Stomach (tissue), 4 donors: Measurements from ENCODE around the gene MUC6.

ENCODE experiments used
- CTCF ChIP-seq, 7 experiments: fragments of 450-650 bp in 4 of 7; fragments of 200-600 bp in 3 of 7; sonication (generic) in 3 of 7; IDR thresholded peaks; one replicate each; pipeline ENCODE4 v1.5.1; 2016 to 2019; ENCODE audit warnings: antibody characterized with exemption in 7 of 7, control low read depth in 2 of 7, mild to moderate bottlenecking in 1 of 7
- EP300 ChIP-seq: sonication (generic); formaldehyde crosslinking; IDR thresholded peaks from one replicate; pipeline ENCODE4 v1.6.1; 2017; ENCODE audit warnings: antibody characterized with exemption
- POLR2A ChIP-seq, 4 donors: fragments of 450-650 bp; IDR thresholded peaks; one replicate each; pipeline ENCODE4 v1.6.1; 2016; ENCODE audit warnings: antibody characterized with exemption in 4 of 4, control low read depth in 2 of 4, mild to moderate bottlenecking in 1 of 4, moderate library complexity in 1 of 4
- POLR2AphosphoS5 ChIP-seq, 3 donors: sonication (generic); formaldehyde crosslinking; IDR thresholded peaks; one replicate each; pipeline ENCODE4 v1.6.1; 2016; ENCODE audit warnings: antibody characterized with exemption in 3 of 3

GRCh38 chr11:984546-984945, 52.0 kb downstream of the MUC6 start:
- no peak for TF ChIP-seq EP300
- no peak for TF ChIP-seq CTCF (IDR thresholded peaks at IDR 0.05)
- TF ChIP-seq POLR2A (IDR thresholded peaks at IDR 0.05) = no peak
- TF ChIP-seq POLR2AphosphoS5 (IDR thresholded peaks at IDR 0.05) = no peak
